Upper lobe of left lung (tissue), 4 donors: ENCODE measurements around the gene SUCLG1.

ENCODE experiments used
- CTCF ChIP-seq, 6 experiments: fragments of 450-650 bp in 4 of 6; fragments of 200-600 bp in 2 of 6; sonication (generic) in 2 of 6; IDR thresholded peaks; one replicate each; pipeline ENCODE4 v1.5.1; 2016 to 2019; ENCODE audit warnings: antibody characterized with exemption in 6 of 6
- EP300 ChIP-seq, 4 donors: sonication (generic); formaldehyde crosslinking; IDR thresholded peaks; one replicate each; pipeline ENCODE4 v1.5.1; 2017; ENCODE audit warnings: antibody characterized with exemption in 4 of 4, control low read depth in 2 of 4
- POLR2A ChIP-seq, 4 donors: fragments of 450-650 bp; IDR thresholded peaks; one replicate each; pipeline ENCODE4 v1.5.1; 2016 to 2017; ENCODE audit warnings: antibody characterized with exemption in 4 of 4, mild to moderate bottlenecking in 2 of 4
- POLR2AphosphoS5 ChIP-seq, 2 donors: sonication (generic); formaldehyde crosslinking; IDR thresholded peaks; one replicate each; pipeline ENCODE4 v1.5.1; 2017; ENCODE audit warnings: antibody characterized with exemption in 2 of 2

- no peak for TF ChIP-seq POLR2A (IDR thresholded peaks at IDR 0.05)
- TF ChIP-seq CTCF (IDR thresholded peaks at IDR 0.05): no peak
- TF ChIP-seq POLR2AphosphoS5 (IDR thresholded peaks at IDR 0.05): no peak
- no peak for TF ChIP-seq EP300 (IDR thresholded peaks at IDR 0.05)
Observed at GRCh38 chr2:84388133-84388532, 70.9 kb downstream of the SUCLG1 start.
